GM10847 (cell line): ENCODE measurements around the gene TOMM6.

Experiments used
- POLR2A ChIP-seq: IDR thresholded peaks from 2 replicates; pipeline ENCODE4 v1.6.1; 2011; ENCODE audit not compliant: insufficient read length; ENCODE audit errors: extremely low read depth

The TOMM6 gene

GRCh38 chr6:41787219-41787917 is at the start of gene TOMM6:
TOMM6 (plus strand) TSS chr6:41787694; CDS start chr6:41787698, 4 bp downstream.
- peak; percentile 84 for TF ChIP-seq POLR2A

- TF ChIP-seq POLR2A, result no peak
Observed at GRCh38 chr6:41739041-41739440, 48.5 kb upstream of the TOMM6 start.

GRCh38 chr6:41740366-41741162 is 46.9 kb upstream of the TOMM6 start:
- no peak for TF ChIP-seq POLR2A

GRCh38 chr6:41741625-41742490 is 45.6 kb upstream of the TOMM6 start:
- no peak for TF ChIP-seq POLR2A

- no peak for TF ChIP-seq POLR2A
Observed at GRCh38 chr6:41743406-41744235, 43.9 kb upstream of the TOMM6 start.

DNA sequence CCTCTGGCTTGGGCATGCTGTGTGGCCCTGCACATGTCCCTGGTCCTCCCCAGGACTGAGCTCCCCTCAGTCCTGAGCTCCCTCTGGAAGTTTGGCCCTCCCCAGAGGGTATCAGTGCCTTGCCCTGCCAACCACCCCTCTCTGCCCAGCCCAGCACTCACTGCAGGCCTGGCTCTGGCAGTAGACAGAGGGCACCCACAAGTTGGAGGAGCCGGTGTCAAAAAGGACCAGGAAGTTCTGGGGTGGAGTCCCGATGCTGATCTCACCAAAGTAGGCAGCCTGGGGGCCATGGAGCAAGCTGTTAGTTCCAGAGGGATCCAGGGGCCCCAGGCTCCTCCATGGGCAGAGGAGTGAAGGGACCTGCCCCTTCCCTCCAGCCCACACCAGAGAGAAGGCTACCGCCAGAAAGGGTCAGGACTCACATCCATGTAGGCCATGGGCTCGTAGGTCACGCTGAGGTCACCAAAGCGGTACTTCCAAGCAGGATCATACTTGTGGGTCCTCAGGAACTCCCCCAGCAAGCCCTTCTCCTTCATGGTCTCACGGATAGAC is 43.2 kb upstream of the TOMM6 start:
- TF ChIP-seq POLR2A, result no peak

GRCh38 chr6:41746107-41746506 is 41.4 kb upstream of the TOMM6 start:
- TF ChIP-seq POLR2A, result no peak

DNA sequence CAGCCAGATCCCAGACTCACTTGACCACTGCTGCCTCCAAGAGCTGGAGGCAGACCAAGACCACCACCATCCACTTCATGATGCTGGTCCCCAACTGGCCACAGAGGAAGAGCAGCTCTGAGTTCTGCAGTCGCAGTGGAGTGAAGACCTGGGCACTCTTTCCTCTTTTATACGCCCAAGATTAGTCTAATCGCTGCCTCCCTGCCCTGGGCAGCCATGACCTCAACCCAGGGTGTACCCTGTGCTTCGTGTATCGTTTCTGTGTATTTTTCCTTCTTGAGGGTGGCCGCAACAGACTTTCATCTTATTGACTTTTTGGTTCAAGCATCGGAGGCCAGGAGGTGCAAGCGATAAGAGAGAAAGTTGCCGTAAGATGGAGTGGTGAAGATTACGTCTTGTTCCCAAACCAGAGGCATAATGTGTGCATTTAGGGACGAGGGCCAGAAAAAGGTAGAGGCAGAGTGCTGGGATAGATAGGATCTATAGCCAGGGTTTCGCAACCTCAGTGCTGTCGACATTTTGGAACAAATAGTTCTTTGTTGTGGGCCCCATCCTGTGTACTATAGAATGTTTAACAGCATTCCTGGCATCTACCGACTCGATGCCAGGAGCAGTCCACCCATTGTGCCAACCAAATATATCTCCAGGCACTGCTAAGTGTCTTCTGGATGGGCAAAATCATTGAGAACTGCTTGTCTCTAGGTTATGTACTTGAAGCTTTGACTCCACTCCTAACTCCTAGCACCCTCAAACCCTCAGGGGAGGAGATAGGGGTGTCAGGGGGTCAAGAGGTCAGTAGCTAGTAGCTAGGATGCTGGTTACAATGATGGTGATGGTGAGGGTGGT is 40.0 kb upstream of the TOMM6 start, which contains the start of gene PGC:
PGC (minus strand) TSS at position 142 of the 846 bp plus-strand sequence; CDS start at position 79, 63 bp downstream.
- no peak for TF ChIP-seq POLR2A

GRCh38 chr6:41748102-41748477 is 39.4 kb upstream of the TOMM6 start:
- TF ChIP-seq POLR2A, result no peak

DNA sequence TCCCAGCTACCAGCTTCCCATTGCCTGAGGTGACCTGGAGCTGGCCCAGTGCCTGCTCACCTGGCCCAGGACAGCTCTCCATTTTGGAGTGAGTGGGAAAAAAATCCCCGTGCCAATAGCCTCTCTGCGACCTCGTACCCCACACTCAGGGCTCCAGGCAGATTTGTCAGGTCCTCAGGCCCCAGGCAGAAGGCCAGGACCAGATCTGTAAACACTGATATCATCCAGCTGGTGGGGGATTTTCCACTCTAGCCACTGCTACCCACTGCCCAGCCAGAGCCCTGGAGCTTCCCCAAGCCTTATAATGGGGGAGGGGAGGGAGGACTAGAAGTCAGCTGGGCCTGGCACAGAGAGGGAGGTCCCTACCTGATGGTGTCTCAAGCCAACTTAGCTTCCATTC is 39.0 kb upstream of the TOMM6 start:
- no peak for TF ChIP-seq POLR2A

GRCh38 chr6:41750374-41750773 is 37.1 kb upstream of the TOMM6 start:
- no peak for TF ChIP-seq POLR2A

DNA sequence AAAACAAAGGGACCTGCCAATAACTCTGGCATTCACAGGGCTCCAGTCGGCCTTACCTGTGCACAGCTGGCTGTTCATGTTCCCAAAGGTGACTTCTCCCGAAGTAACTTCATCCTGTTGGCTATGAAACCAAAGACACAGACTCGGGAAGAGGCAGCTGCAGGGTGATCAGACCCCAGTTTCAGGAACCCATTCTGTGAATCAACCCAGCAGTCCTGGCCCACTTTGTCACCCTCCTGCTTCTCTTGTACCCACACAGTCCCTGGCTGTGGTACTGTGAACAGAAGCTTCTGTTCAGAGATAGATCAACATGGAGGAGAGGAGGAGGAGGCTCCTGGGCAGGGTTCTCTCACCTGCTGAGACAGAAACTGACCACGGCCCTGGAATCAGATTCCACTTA is 31.6 kb upstream of the TOMM6 start:
- TF ChIP-seq POLR2A, result no peak

DNA sequence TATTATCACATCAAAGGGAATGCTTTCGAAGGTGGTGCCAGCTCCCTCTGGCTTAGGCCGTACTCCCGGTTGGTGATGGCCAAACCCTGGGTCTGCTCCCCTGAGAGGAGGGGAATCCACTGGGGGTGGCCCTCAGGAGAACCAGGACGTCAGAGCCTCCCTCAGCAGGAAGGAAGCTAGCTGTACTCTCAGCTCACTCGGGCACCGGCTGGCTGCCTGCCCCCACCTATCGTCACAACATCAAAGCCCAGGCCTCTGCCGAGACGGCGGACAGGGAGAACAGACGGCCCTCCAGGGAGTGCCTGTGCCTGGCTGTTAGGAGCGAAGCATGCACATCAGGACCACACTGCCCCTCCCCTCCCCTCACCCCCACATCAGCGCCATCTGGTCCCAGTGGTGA is 31.1 kb upstream of the TOMM6 start:
- TF ChIP-seq POLR2A, result no peak
